HuH-7 (cell line): ENCODE data around the gene SBNO1.
"Not testable (repeated sequence)": the region's sequence is repeated elsewhere in the genome, so short reads cannot be mapped to it uniquely, and the experiment has no call there.

Experiments
- DNase-seq: peaks from one replicate; pipeline ENCODE4 v3.0.0; 2011; ENCODE audit warnings: low spot score

SBNO1 gene

GRCh38 chr12:123248996-123249741 is 115.5 kb downstream of the SBNO1 start:
- DNase-seq: not testable (repeated sequence)

- not testable (repeated sequence) for DNase-seq
Measured at GRCh38 chr12:123248129-123248528, 116.5 kb downstream of the SBNO1 start.

GRCh38 chr12:123245678-123246077 is 119.0 kb downstream of the SBNO1 start:
- no peak for DNase-seq

DNA sequence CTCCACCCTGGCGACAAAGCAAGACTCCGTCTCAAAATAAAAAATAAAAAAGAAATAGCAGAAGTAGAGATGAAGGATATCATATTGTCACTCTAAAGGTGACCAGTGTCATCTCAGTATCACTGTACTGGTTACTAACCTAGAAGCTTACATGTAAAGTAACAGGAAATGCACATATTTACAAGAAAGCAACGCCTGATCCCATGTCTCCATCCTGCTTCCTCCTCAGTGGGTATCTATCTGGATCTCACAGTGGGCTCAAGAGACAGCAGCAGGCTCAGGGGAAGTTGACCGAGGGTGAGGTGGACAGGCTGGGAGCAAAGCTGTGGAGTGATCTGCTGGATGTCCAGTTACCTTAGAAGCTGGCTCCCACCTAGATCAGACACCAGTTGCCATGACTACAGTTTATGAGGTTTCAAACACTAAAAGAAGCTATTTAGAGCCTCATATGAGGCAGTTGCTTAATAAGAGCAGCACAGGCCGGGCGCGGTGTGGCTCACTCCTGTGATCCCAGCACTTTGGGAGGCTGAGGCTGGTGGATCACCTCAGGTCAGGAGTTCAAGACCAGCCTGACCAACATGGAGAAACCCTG is 120.9 kb downstream of the SBNO1 start:
- no peak for DNase-seq

GRCh38 chr12:123242116-123242904 is 122.3 kb downstream of the SBNO1 start:
- no peak for DNase-seq
